ENCODE results near the gene CDAN1. TPM values are rescaled to one million over a fixed set of nuclear protein-coding genes. Genes with fewer than 3 reads are reported as not detected.

Gene CDAN1
- total RNA-seq, 1 donor, result 15.1 TPM

DNA sequence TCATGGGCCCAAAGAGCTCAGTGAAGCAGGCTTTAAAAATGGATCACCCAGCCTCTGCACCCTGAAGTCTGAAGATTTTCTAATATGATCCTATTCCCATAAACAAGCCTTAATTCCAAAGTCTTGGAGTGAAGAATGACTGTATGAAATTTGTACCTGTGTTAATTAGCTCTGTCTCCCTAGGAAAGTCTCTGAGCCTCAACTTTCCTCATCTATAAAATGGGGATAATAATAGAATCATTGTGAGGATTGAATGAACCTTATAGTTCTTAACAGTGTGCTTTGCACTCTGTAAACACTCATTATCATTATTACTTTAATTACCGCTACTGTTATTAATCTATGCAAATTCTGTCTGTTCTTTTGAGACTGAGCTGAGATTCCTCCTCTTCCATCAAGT, 61.9 kb downstream of the CDAN1 start:
- DNase-seq (ENCODE audit: low read depth in 2 of 3, low spot score in 2 of 3), result no peak

DNA sequence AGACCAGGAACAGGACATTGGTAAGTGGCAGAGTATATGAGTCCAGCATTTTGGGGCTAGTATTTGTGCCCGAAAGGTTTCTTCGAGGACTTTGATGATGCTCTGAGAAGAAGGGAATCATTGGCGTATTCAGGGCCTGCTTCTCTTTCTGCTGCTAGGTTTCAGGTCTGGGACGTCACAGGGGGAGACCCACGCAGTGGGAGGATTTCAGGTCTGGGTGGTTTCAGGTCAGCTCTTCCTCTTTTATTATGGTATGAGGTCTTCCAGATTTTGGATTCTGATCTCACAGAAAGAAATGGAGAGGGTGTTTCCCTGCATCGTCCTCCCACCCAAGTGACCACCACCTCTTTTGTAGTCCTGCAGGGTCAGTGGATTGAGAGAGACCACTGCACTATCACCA, 62.5 kb downstream of the CDAN1 start:
- DNase-seq (ENCODE audit: low read depth in 2 of 3, low spot score in 2 of 3), result no peak

Other genes starting within 250 kb of the CDAN1 start
- gene ZNF106, start 246.0 kb downstream of the CDAN1 start, total RNA-seq, result 25.6 TPM
- gene SNAP23, start 241.5 kb downstream of the CDAN1 start, total RNA-seq, result 29.6 TPM
- gene LRRC57, start 188.3 kb downstream of the CDAN1 start, total RNA-seq, result 18.6 TPM
- gene HAUS2, start 188.3 kb downstream of the CDAN1 start, total RNA-seq, result 12.4 TPM
- 35.5 TPM for gene STARD9, start 161.5 kb downstream of the CDAN1 start, total RNA-seq
- 9.7 TPM for gene TTBK2, start 183.7 kb upstream of the CDAN1 start, total RNA-seq